OCI-LY7 (cell line): ENCODE data around the gene ULK4.

Source experiments
- EZH2phosphoT487 ChIP-seq: fragments of 200-600 bp; sonication (generic); IDR thresholded peaks from 2 replicates; pipeline ENCODE4 v1.6.1; 2018; ENCODE audit warnings: low read depth, borderline replicate concordance, mild to moderate bottlenecking, mixed run types, antibody characterized with exemption, low read length, moderate library complexity, mixed read lengths
- TF ChIP-seq, protein P1 (sequence below): fragments of 200-600 bp; sonication (generic); conservative IDR thresholded peaks from 2 replicates; pipeline ENCODE4 v1.5.1; 2014; ENCODE audit warnings: mild to moderate bottlenecking, antibody characterized with exemption, low read length, moderate library complexity, mixed read lengths

DNA sequence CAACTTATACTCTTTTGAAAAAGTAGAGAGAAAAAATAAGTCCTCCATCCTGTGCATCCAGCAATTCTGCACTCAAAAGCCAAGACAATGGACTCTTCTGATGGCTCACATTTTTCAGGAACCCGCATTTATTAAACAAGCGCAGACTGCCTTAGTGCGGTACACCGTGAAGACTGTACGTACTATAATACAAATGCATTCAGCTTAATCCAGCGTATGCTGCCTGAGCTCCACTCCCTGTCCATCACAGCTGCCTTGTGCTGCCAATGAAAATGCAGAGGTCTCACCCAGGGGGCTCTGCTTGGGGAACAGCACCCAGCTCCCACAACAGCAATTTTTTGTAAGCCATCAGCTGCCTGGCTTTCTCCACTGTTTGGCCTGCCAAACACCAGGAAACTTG lies 350.9 kb downstream of the ULK4 start:
- TF ChIP-seq, protein P1, sequence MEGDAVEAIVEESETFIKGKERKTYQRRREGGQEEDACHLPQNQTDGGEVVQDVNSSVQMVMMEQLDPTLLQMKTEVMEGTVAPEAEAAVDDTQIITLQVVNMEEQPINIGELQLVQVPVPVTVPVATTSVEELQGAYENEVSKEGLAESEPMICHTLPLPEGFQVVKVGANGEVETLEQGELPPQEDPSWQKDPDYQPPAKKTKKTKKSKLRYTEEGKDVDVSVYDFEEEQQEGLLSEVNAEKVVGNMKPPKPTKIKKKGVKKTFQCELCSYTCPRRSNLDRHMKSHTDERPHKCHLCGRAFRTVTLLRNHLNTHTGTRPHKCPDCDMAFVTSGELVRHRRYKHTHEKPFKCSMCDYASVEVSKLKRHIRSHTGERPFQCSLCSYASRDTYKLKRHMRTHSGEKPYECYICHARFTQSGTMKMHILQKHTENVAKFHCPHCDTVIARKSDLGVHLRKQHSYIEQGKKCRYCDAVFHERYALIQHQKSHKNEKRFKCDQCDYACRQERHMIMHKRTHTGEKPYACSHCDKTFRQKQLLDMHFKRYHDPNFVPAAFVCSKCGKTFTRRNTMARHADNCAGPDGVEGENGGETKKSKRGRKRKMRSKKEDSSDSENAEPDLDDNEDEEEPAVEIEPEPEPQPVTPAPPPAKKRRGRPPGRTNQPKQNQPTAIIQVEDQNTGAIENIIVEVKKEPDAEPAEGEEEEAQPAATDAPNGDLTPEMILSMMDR: no peak
- no peak for TF ChIP-seq EZH2phosphoT487
